ENCODE data around the gene ABHD17A. TPM values are rescaled to one million over a fixed set of nuclear protein-coding genes. Genes with fewer than 3 reads are reported as not detected.
A peak's percentile ranks its signal among the peaks of the same experiment; 100 is the strongest.

ABHD17A gene
- total RNA-seq, 1 experiment from 2014 or later, result 68.2 TPM

GRCh38 chr19:1852581-1853128 is 32.6 kb downstream of the ABHD17A start:
- Histone ChIP-seq H3K4me2 (ENCODE audit: low read length) (peak overlapping the region; percentile 83), H3K9ac (ENCODE audit: low read length) (peak overlapping the region; percentile 47; the same call in 1 of the 2 replicates), H3K9me2 (ENCODE audit: insufficient read depth) (no peaks in the 10 kb centered on the region), H3K4me1 (ENCODE audit: control insufficient read depth in 1 of 2, insufficient read depth in 2 of 2, low read length in 2 of 2) (peaks cover 53 to 67% of the 10 kb centered on the region in 2 experiments), H3K4me3 (replicated peaks in 1 of 2; ENCODE audit: low read depth in 1 of 2, low read length in 2 of 2) (no peak overlapping the region), H4K20me1 (ENCODE audit: insufficient read depth) (peaks cover 7% of the 10 kb centered on the region; the same call in 1 of the 2 replicates), H3K36me3 (ENCODE audit: control insufficient read depth in 1 of 2, insufficient read depth in 2 of 2, low read length in 2 of 2) (peaks cover 0 to 7% of the 10 kb centered on the region in 2 experiments; a peak in 1 of 4 replicates), H3K9me3 (ENCODE audit: control insufficient read depth in 1 of 2, insufficient read depth in 1 of 2, low read depth in 1 of 2, low read length in 2 of 2) (no peaks in the 10 kb centered on the region), H3K79me2 (ENCODE audit: insufficient read depth, low read length) (peaks cover 71% of the 10 kb centered on the region), H2AFZ (ENCODE audit: low read depth, low read length, poor library complexity, severe bottlenecking) (no peak overlapping the region), H3K27me3 (ENCODE audit: insufficient read depth, low read length) (no peaks in the 10 kb centered on the region), H3K27ac (ENCODE audit: low read depth, low read length) (peak overlapping the region; percentile 88)
- no TSS peak for BruUV-seq (replicated peaks)
- TF ChIP-seq YY1 (IDR thresholded peaks at IDR 0.05; ENCODE audit: extremely low read depth, insufficient replicate concordance, low read depth, low read length) (no peak), POLR2A (IDR thresholded peaks at IDR 0.05; ENCODE audit: borderline replicate concordance, extremely low read depth, insufficient read depth, insufficient read length) (no peak), ZBTB33 (IDR thresholded peaks at IDR 0.05; ENCODE audit: extremely low read depth, insufficient replicate concordance, low read length) (no peak), ELF1 (IDR thresholded peaks at IDR 0.05; ENCODE audit: borderline replicate concordance, low read depth) (no peak), RAD21 (IDR thresholded peaks at IDR 0.05; ENCODE audit: low read depth) (no peak), SRF (IDR thresholded peaks at IDR 0.05; ENCODE audit: low read depth) (no peak), CBX3 (IDR thresholded peaks at IDR 0.05; ENCODE audit: low read depth) (no peak), JUND (IDR thresholded peaks at IDR 0.05) (no peak), ATF3 (IDR thresholded peaks at IDR 0.05) (no peak), ZNF274 (IDR thresholded peaks at IDR 0.05; ENCODE audit: low read depth, low read length) (no peak), EZH2phosphoT487 (IDR thresholded peaks at IDR 0.05; ENCODE audit: borderline replicate concordance) (no peak), TCF7L2 (IDR thresholded peaks at IDR 0.05; ENCODE audit: borderline replicate concordance, extremely low read depth, insufficient read depth, insufficient read length) (no peak), REST (IDR thresholded peaks at IDR 0.05; ENCODE audit: low read depth) (no peak), SIN3A (IDR thresholded peaks at IDR 0.05; ENCODE audit: low read depth) (no peak), MAX (IDR thresholded peaks at IDR 0.05) (no peak), FOSL1 (IDR thresholded peaks at IDR 0.05; ENCODE audit: low read depth) (no peak)
- CTCF ChIA-PET, result interaction anchor here (0.7 kb wide), 1 partner anchor 9 kb away, joined by 3 read pairs; no protein-coding TSS in a partner anchor
- intact Hi-C loops (cut with micrococcal nuclease), result no loop called here
- RAD21 ChIA-PET (ENCODE audit: low non-redundant PET in 1 of 2, low total read pairs in 2 of 2, uncharacterized antibody in 2 of 2, unreplicated experiment in 2 of 2), result interaction anchor here in 1 of 2 experiments (0.6 kb wide), 1 partner anchor 80 kb away, joined by 4 read pairs; no protein-coding TSS in a partner anchor
- DNase-seq (ENCODE audit: low read depth, low spot score), result no peak
- ATAC-seq, result no peak
- POLR2A ChIA-PET, result no interaction called here
